Ascending aorta (tissue), 2 donors: ENCODE measurements around the gene SLC1A7. TPM values are rescaled to one million over a fixed set of nuclear protein-coding genes. Genes with fewer than 3 reads are reported as not detected.

Source experiments
- DNase-seq, 2 donors: peaks; one replicate each; pipeline ENCODE4 v3.0.0-alpha.2; 2019; ENCODE audit warnings: low spot score in 2 of 2
- H3K27ac ChIP-seq, 2 donors: fragments of 200-600 bp; sonication (generic); one replicate each; pipeline ENCODE4 v1.5.1; 2016 to 2017; ENCODE audit warnings: mild to moderate bottlenecking in 1 of 2
- H3K27me3 ChIP-seq: fragments of 200-600 bp; sonication (generic); one replicate; pipeline ENCODE4 v1.5.1; 2017
- H3K36me3 ChIP-seq, 2 donors: fragments of 200-600 bp; sonication (generic); one replicate each; pipeline ENCODE4 v1.5.1; 2016
- H3K4me1 ChIP-seq, 2 donors: fragments of 200-600 bp; sonication (generic); one replicate each; pipeline ENCODE4 v1.5.1; 2016 to 2017; ENCODE audit warnings: mild to moderate bottlenecking in 1 of 2
- H3K4me3 ChIP-seq, 2 donors: fragments of 200-600 bp; sonication (generic); one replicate each; pipeline ENCODE4 v1.5.1; 2016 to 2017; ENCODE audit warnings: mild to moderate bottlenecking in 1 of 2
- H3K9me3 ChIP-seq, 2 donors: fragments of 200-600 bp; sonication (generic); one replicate each; pipeline ENCODE4 v1.5.1; 2016
- intact Hi-C: fragments of 100-400 bp; cut with DNase I; formaldehyde crosslinking; loops from one replicate; pipeline ENCODE4 v1.15.1; 2023
- total RNA-seq: library from RNA; depleted of rRNA; stranded (reverse); fragments of >200 nt; gene quantifications from one replicate; pipeline ENCODE4 v1.1.0, GENCODE V29; 2016
- TF ChIP-seq, protein P1 (sequence below), 3 experiments: fragments of 200-600 bp in 2 of 3; fragments of 450-650 bp in 1 of 3; sonication (generic) in 2 of 3; IDR thresholded peaks; one replicate each; pipeline ENCODE4 v1.5.1; 2016 to 2019; ENCODE audit warnings: antibody characterized with exemption in 3 of 3, mild to moderate bottlenecking in 1 of 3, moderate library complexity in 1 of 3

SLC1A7 gene
- total RNA-seq, 1 donor from 2014 or later = not detected

GRCh38 chr1:53180226-53180625 is 37.8 kb upstream of the SLC1A7 start:
- DNase-seq = no peak
- no peaks in the 10 kb centered on the region for H3K27me3 ChIP-seq
- H3K36me3 ChIP-seq = no peaks in the 10 kb centered on the region
- TF ChIP-seq, protein P1, sequence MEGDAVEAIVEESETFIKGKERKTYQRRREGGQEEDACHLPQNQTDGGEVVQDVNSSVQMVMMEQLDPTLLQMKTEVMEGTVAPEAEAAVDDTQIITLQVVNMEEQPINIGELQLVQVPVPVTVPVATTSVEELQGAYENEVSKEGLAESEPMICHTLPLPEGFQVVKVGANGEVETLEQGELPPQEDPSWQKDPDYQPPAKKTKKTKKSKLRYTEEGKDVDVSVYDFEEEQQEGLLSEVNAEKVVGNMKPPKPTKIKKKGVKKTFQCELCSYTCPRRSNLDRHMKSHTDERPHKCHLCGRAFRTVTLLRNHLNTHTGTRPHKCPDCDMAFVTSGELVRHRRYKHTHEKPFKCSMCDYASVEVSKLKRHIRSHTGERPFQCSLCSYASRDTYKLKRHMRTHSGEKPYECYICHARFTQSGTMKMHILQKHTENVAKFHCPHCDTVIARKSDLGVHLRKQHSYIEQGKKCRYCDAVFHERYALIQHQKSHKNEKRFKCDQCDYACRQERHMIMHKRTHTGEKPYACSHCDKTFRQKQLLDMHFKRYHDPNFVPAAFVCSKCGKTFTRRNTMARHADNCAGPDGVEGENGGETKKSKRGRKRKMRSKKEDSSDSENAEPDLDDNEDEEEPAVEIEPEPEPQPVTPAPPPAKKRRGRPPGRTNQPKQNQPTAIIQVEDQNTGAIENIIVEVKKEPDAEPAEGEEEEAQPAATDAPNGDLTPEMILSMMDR (IDR thresholded peaks at IDR 0.05) = no peak
- H3K4me3 ChIP-seq = no peak overlapping the region
- H3K4me1 ChIP-seq = peaks cover 0 to 5% of the 10 kb centered on the region in 2 donors
- H3K27ac ChIP-seq = no peak overlapping the region
- intact Hi-C loops = loop anchor here (10.0 kb wide), 2 partner anchors 165 to 355 kb away; no protein-coding TSS in a partner anchor
- no peaks in the 10 kb centered on the region for H3K9me3 ChIP-seq

DNA sequence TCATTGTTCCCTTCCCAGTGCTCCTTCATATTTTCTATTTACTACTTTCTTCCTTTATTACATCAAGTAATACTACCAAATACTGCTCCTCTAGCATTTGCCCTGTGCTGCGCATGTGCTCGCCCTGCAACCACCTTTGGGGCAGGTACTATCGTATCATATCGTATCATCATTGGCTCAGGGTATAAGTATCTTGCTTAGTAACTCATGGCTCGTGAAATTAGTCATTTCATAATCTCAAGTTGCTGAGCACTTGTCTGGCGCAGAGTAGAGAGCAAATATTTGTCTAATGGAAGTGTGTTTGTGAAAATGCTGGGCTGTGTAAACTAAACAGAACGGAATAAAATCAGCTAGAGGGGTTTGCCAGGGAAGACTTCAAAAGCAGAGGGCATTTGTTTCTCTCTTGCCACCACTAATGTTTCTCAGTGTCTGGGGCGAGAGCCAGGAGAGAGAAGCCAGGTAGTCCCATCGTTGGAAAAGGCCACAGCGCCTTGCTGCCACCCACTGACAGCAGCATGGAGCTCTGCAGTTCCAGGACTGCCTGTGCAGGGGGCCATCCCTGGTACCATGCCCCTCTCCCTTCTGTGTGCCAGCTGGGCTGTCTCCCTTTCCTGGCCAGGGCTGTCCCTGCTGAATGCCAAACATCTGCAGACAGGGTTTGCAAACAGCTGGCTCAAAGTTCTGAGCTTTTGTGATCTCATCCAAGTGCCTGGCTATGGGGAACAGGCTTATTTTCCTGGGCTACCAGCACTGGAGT is 34.2 kb upstream of the SLC1A7 start:
- intact Hi-C loops = no loop called here
- Histone ChIP-seq H3K9me3 (no peaks in the 10 kb centered on the region), H3K27me3 (no peaks in the 10 kb centered on the region), H3K36me3 (no peaks in the 10 kb centered on the region), H3K27ac (peak overlapping the region in 1 of 2 donors; percentile 4), H3K4me3 (no peak overlapping the region), H3K4me1 (peaks cover 0 to 15% of the 10 kb centered on the region in 2 donors)
- DNase-seq = no peak
- TF ChIP-seq, protein P1 (IDR thresholded peaks at IDR 0.05) = peak in 1 of 3 experiments; percentile 44

DNA sequence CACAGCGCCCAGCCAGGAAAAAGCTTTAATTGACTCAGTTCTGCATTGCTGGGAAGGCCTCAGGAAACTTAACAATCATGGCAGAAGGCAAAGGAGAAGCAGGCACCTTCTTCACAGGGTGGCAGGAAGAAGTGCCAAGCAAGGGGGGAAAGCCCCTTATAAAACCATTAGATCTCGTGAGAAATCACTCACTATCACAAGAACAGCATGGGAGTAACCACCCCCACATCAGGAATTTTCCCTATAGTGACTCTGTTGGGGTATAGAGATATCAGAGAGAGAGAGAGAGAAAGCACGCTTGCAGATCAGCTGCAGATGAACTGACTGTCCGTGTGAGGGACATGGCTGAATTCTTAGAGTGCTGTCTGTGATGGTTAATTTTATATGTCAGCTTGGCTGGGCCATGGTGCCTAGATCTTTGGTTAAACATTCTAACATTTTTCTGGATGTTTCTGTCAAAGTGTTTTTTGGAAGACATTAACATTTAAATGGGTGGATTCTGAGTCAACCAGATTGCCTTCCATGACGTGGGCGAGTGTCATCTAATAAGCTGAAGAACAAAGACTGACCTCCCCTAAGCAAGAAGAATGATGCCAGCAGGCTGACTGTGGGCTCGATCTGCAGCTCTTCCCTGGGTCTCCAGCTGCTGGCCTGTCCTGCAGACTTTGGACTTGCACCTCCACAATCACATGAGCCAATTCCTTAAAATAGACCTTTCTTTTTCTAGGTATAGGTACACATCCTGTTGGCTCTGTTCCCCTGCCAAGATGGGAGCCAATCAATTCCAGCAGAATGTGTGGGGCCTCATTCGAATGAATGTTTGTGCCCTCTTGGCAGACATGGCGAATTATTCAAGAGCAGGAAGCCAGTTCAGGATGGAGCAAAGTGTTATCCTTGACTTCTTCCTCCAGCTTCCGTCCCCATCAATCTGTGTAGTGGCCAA is 32.8 kb upstream of the SLC1A7 start:
- TF ChIP-seq, protein P1 (IDR thresholded peaks at IDR 0.05) = no peak
- no peak for DNase-seq
- intact Hi-C loops = no loop called here
- Histone ChIP-seq H3K4me3 (no peak overlapping the region), H3K27me3 (no peaks in the 10 kb centered on the region), H3K9me3 (no peaks in the 10 kb centered on the region), H3K27ac (peak overlapping the region in 1 of 2 donors; percentile 4), H3K36me3 (no peaks in the 10 kb centered on the region), H3K4me1 (peaks cover 0 to 15% of the 10 kb centered on the region in 2 donors)

GRCh38 chr1:53172426-53173128 is 30.1 kb upstream of the SLC1A7 start:
- TF ChIP-seq, protein P1 (IDR thresholded peaks at IDR 0.05) = peak in 1 of 3 experiments; percentile 22
- no peaks in the 10 kb centered on the region for H3K27me3 ChIP-seq
- no peaks in the 10 kb centered on the region for H3K36me3 ChIP-seq
- DNase-seq = no peak
- intact Hi-C loops = no loop called here
- no peak overlapping the region for H3K4me3 ChIP-seq
- no peak overlapping the region for H3K27ac ChIP-seq
- H3K4me1 ChIP-seq = peaks cover 0 to 15% of the 10 kb centered on the region in 2 donors
- H3K9me3 ChIP-seq = no peaks in the 10 kb centered on the region

- H3K4me1 ChIP-seq = peaks cover 0 to 2% of the 10 kb centered on the region in 2 donors
- intact Hi-C loops = no loop called here
- H3K4me3 ChIP-seq = no peak overlapping the region
- TF ChIP-seq, protein P1 (IDR thresholded peaks at IDR 0.05) = no peak
- no peak overlapping the region for H3K27ac ChIP-seq
- no peaks in the 10 kb centered on the region for H3K9me3 ChIP-seq
- no peaks in the 10 kb centered on the region for H3K27me3 ChIP-seq
- no peaks in the 10 kb centered on the region for H3K36me3 ChIP-seq
- DNase-seq = peak in 1 of 2 donors; percentile 40
Observed at GRCh38 chr1:53166912-53167311, 24.5 kb upstream of the SLC1A7 start.
